ENCODE data around the gene CDK12.

CDK12 gene

GRCh38 chr17:39551879-39552278 lies 90.6 kb downstream of the CDK12 start:
- DNase-seq, result no peak

- no peak for DNase-seq
These were observed 92.2 kb downstream of the CDK12 start for GRCh38 chr17:39553341-39553945.

- DNase-seq, result no peak
These were observed 94.1 kb downstream of the CDK12 start for GRCh38 chr17:39555368-39555767.

- DNase-seq, result no peak
These were observed 95.1 kb downstream of the CDK12 start for GRCh38 chr17:39556423-39556822.

- no peak for DNase-seq
These were observed 101.1 kb downstream of the CDK12 start for GRCh38 chr17:39562395-39562794.

GRCh38 chr17:39562976-39563375 lies 101.7 kb downstream of the CDK12 start:
- DNase-seq, result no peak

- DNase-seq, result no peak
These were observed 102.2 kb downstream of the CDK12 start for GRCh38 chr17:39563476-39563875.

- no peak for DNase-seq
These were observed 103.0 kb downstream of the CDK12 start for GRCh38 chr17:39564211-39564848.

- DNase-seq, result no peak
These were observed 105.0 kb downstream of the CDK12 start for GRCh38 chr17:39566094-39566850.

GRCh38 chr17:39568702-39569101 lies 107.4 kb downstream of the CDK12 start:
- DNase-seq, result no peak

GRCh38 chr17:39569126-39569525 lies 107.8 kb downstream of the CDK12 start:
- no peak for DNase-seq

GRCh38 chr17:39572121-39572520 lies 110.8 kb downstream of the CDK12 start:
- no peak for DNase-seq

- peak; percentile 49 for DNase-seq
These were observed 112.4 kb downstream of the CDK12 start for GRCh38 chr17:39573447-39574298.

- no peak for DNase-seq
These were observed 114.9 kb downstream of the CDK12 start for GRCh38 chr17:39576187-39576586.

GRCh38 chr17:39578272-39578671 lies 117.0 kb downstream of the CDK12 start:
- DNase-seq, result no peak

- DNase-seq, result no peak
These were observed 118.2 kb downstream of the CDK12 start for GRCh38 chr17:39579318-39580081.

GRCh38 chr17:39580082-39580468 lies 118.8 kb downstream of the CDK12 start:
- no peak for DNase-seq

- DNase-seq, result no peak
These were observed 119.9 kb downstream of the CDK12 start for GRCh38 chr17:39581071-39581758.

- no peak for DNase-seq
These were observed 120.4 kb downstream of the CDK12 start for GRCh38 chr17:39581759-39582085.

GRCh38 chr17:39582658-39583057 lies 121.4 kb downstream of the CDK12 start:
- no peak for DNase-seq
